ENCODE data around the gene CASP8.
A peak's percentile ranks its signal among the peaks of the same experiment; 100 is the strongest.

CASP8 gene

GRCh38 chr2:201256082-201256481, 4.3 kb upstream of the CASP8 start:
- Histone ChIP-seq H3K27ac (no peak overlapping the region), H3K4me1 (peaks cover 0 to 28% (median 14%) of the 10 kb centered on the region in 4 donors), H3K27me3 (no peaks in the 10 kb centered on the region), H3K9me3 (no peaks in the 10 kb centered on the region), H3K4me3 (no peak overlapping the region), H3K36me3 (no peaks in the 10 kb centered on the region)
- intact Hi-C loops (cut with DNase I; ENCODE audit: low total_unique reads): no loop called here
- DNase-seq: no peak
- no peak for TF ChIP-seq CTCF (IDR thresholded peaks at IDR 0.05)

GRCh38 chr2:201257381-201257955, 2.9 kb upstream of the CASP8 start:
- peaks cover 0 to 33% (median 14%) of the 10 kb centered on the region in 4 donors for H3K4me1 ChIP-seq
- H3K27ac ChIP-seq: peak overlapping the region; percentile 80 to 85

GRCh38 chr2:201257956-201258665, 2.2 kb upstream of the CASP8 start:
- Histone ChIP-seq H3K4me3 (peak overlapping the region; percentile 62 to 68), H3K9me3 (no peaks in the 10 kb centered on the region), H3K36me3 (no peaks in the 10 kb centered on the region), H3K27me3 (no peaks in the 10 kb centered on the region), H3K4me1 (peaks cover 0 to 33% (median 14%) of the 10 kb centered on the region in 4 donors), H3K27ac (peak overlapping the region; percentile 80 to 85)
- DNase-seq: peak; percentile 71 to 76
- intact Hi-C loops (cut with DNase I; ENCODE audit: low total_unique reads): no loop called here
- peak in 1 of 2 experiments; percentile 16 for TF ChIP-seq CTCF (IDR thresholded peaks at IDR 0.05)

More at GRCh38 chr2:201257381-201257955, 2.9 kb upstream of the CASP8 start:
- peak in 1 of 2 experiments; percentile 30 for TF ChIP-seq CTCF (IDR thresholded peaks at IDR 0.05)
- peak in 1 of 2 donors; percentile 35 for DNase-seq
- Histone ChIP-seq H3K9me3 (no peaks in the 10 kb centered on the region), H3K27me3 (no peaks in the 10 kb centered on the region), H3K4me3 (peak overlapping the region; percentile 62 to 68), H3K36me3 (no peaks in the 10 kb centered on the region)
- intact Hi-C loops (cut with DNase I; ENCODE audit: low total_unique reads): no loop called here

- DNase-seq: no peak
- Histone ChIP-seq H3K27ac (peak overlapping the region; percentile 80 to 85), H3K4me1 (peaks cover 0 to 33% (median 14%) of the 10 kb centered on the region in 4 donors), H3K4me3 (peak overlapping the region; percentile 62 to 68), H3K36me3 (no peaks in the 10 kb centered on the region), H3K9me3 (no peaks in the 10 kb centered on the region), H3K27me3 (no peaks in the 10 kb centered on the region)
- no peak for TF ChIP-seq CTCF (IDR thresholded peaks at IDR 0.05)
- intact Hi-C loops (cut with DNase I; ENCODE audit: low total_unique reads): no loop called here
Observed at GRCh38 chr2:201258666-201259615, 1.4 kb upstream of the CASP8 start.

- Histone ChIP-seq H3K4me3 (no peak overlapping the region), H3K36me3 (peaks cover 0 to 4% (median under 1%) of the 10 kb centered on the region in 3 donors), H3K27me3 (no peaks in the 10 kb centered on the region), H3K9me3 (no peaks in the 10 kb centered on the region), H3K27ac (no peak overlapping the region), H3K4me1 (peaks cover 0 to 25% (median 11%) of the 10 kb centered on the region in 4 donors)
- no peak for TF ChIP-seq CTCF (IDR thresholded peaks at IDR 0.05)
- DNase-seq: no peak
- intact Hi-C loops (cut with DNase I; ENCODE audit: low total_unique reads): no loop called here
Observed at GRCh38 chr2:201261471-201261870, 1.1 kb downstream of the CASP8 start.

Data from tibial artery (tissue), 4 donors.